WTC11 (cell line): ENCODE measurements around the gene TEKT1. TPM values are rescaled to one million over a fixed set of nuclear protein-coding genes. Genes with fewer than 3 reads are reported as not detected.

Experiments used
- ATAC-seq: fragments of 200-7000 bp; cut with Tn5 transposase; 2 replicates; pipeline ENCODE4 v1.10.0; 2021; ENCODE audit warnings: mild to moderate bottlenecking, moderate library complexity
- CTCF ChIA-PET: fragments of 300-600 bp; sonication (Branson Sonifier 250); formaldehyde crosslinking; loops from one replicate; lab custom pipeline; 2021; ENCODE audit warnings: antibody characterized with exemption; lab: Charles Lee
- POLR2A ChIA-PET: fragments of 350-600 bp; sonication (Branson Sonifier 250); formaldehyde crosslinking; loops from one replicate; lab custom pipeline; 2021; ENCODE audit warnings: antibody characterized with exemption; lab: Charles Lee
- DNase-seq: peaks from one replicate; pipeline ENCODE4 v3.0.0; 2021; ENCODE audit warnings: low spot score
- H3K27ac Mint-ChIP-seq: 2 replicates; pipeline ENCODE4 v1.8.0; 2021; ENCODE audit warnings: mixed read lengths
- H3K27me3 Mint-ChIP-seq: 2 replicates; pipeline ENCODE4 v1.8.0; 2021; ENCODE audit warnings: low read depth, mild to moderate bottlenecking, moderate library complexity, mixed read lengths
- H3K36me3 Mint-ChIP-seq: 2 replicates; pipeline ENCODE4 v1.8.0; 2021; ENCODE audit warnings: mixed read lengths
- H3K4me1 Mint-ChIP-seq: 2 replicates; pipeline ENCODE4 v1.8.0; 2022; ENCODE audit warnings: mixed read lengths
- H3K4me3 Mint-ChIP-seq: 2 replicates; pipeline ENCODE4 v1.8.0; 2021; ENCODE audit warnings: mild to moderate bottlenecking, moderate library complexity, mixed read lengths
- H3K9me3 Mint-ChIP-seq: 2 replicates; pipeline ENCODE4 v1.8.0; 2021; ENCODE audit warnings: mixed read lengths
- AFF4 ChIP-seq: sonication (generic); formaldehyde crosslinking; IDR thresholded peaks from 2 replicates; pipeline ENCODE4 v1.8.1; 2023; ENCODE audit warnings: mild to moderate bottlenecking, missing genetic modification reagents, borderline replicate concordance
- ATF2 ChIP-seq: sonication (generic); formaldehyde crosslinking; IDR thresholded peaks from 2 replicates; pipeline ENCODE4 v1.8.1; 2022; ENCODE audit warnings: low read depth, missing genetic modification reagents, borderline replicate concordance
- CREM ChIP-seq: sonication (generic); formaldehyde crosslinking; IDR thresholded peaks from 2 replicates; pipeline ENCODE4 v1.8.1; 2022; ENCODE audit warnings: mild to moderate bottlenecking, missing genetic modification reagents, moderate library complexity
- E2F4 ChIP-seq: sonication (generic); formaldehyde crosslinking; IDR thresholded peaks from 2 replicates; pipeline ENCODE4 v1.8.1; 2022; ENCODE audit warnings: low read depth, mild to moderate bottlenecking, moderate library complexity, missing genetic modification reagents, borderline replicate concordance
- EMX1 ChIP-seq: fragments of 250-450 bp; sonication (Bioruptor Pico); IDR thresholded peaks from 2 replicates; pipeline ENCODE4 v1.8.0; 2021; ENCODE audit warnings: mild to moderate bottlenecking
- FOXJ3 ChIP-seq: sonication (generic); formaldehyde crosslinking; IDR thresholded peaks from 2 replicates; pipeline ENCODE4 v1.9.0; 2021; ENCODE audit warnings: missing genetic modification reagents, mild to moderate bottlenecking, borderline replicate concordance
- HMGA2 ChIP-seq: fragments of 250-450 bp; sonication (Bioruptor Pico); IDR thresholded peaks from 2 replicates; pipeline ENCODE4 v1.4.0; 2021; ENCODE audit warnings: mild to moderate bottlenecking, moderate library complexity
- MYBL2 ChIP-seq: sonication (generic); formaldehyde crosslinking; IDR thresholded peaks from 2 replicates; pipeline ENCODE4 v1.8.1; 2023; ENCODE audit warnings: mild to moderate bottlenecking, moderate library complexity, missing genetic modification reagents
- NFATC4 ChIP-seq: fragments of 250-450 bp; sonication (Bioruptor Pico); IDR thresholded peaks from 2 replicates; pipeline ENCODE4 v1.9.0; 2021; ENCODE audit warnings: mild to moderate bottlenecking
- PRRX2 ChIP-seq: fragments of 250-450 bp; sonication (Bioruptor Pico); IDR thresholded peaks from 2 replicates; pipeline ENCODE4 v1.8.0; 2021; ENCODE audit warnings: mild to moderate bottlenecking
- RORB ChIP-seq: fragments of 250-450 bp; sonication (Bioruptor Pico); IDR thresholded peaks from 2 replicates; pipeline ENCODE4 v1.9.0; 2021; ENCODE audit warnings: mild to moderate bottlenecking
- SMAD4 ChIP-seq: sonication (generic); formaldehyde crosslinking; IDR thresholded peaks from 2 replicates; pipeline ENCODE4 v1.8.0; 2022; ENCODE audit warnings: mild to moderate bottlenecking, missing genetic modification reagents
- ZMAT4 ChIP-seq: fragments of 250-450 bp; sonication (Bioruptor Pico); IDR thresholded peaks from 2 replicates; pipeline ENCODE4 v1.9.0; 2021; ENCODE audit warnings: mild to moderate bottlenecking
- ZNF121 ChIP-seq: sonication (generic); formaldehyde crosslinking; IDR thresholded peaks from 2 replicates; pipeline ENCODE4 v1.8.0; 2023; ENCODE audit warnings: missing genetic modification reagents
- ZNF263 ChIP-seq: sonication (generic); formaldehyde crosslinking; IDR thresholded peaks from 2 replicates; pipeline ENCODE4 v1.8.1; 2022; ENCODE audit warnings: low read depth, mild to moderate bottlenecking, moderate library complexity, missing genetic modification reagents
- ZSCAN18 ChIP-seq: fragments of 250-450 bp; sonication (Bioruptor Pico); IDR thresholded peaks from 2 replicates; pipeline ENCODE4 v2.1.2; 2022; ENCODE audit warnings: mild to moderate bottlenecking, moderate library complexity
- total RNA-seq: library from RNA; stranded (reverse); gene quantifications from 3 replicates; pipeline ENCODE4 v1.2.3, GENCODE V29; 2021
- TF ChIP-seq, protein P1 (sequence below): fragments of 250-450 bp; sonication (Bioruptor Pico); conservative IDR thresholded peaks from 2 replicates; pipeline ENCODE4 v1.9.0; 2021; ENCODE audit warnings: mild to moderate bottlenecking
- TF ChIP-seq, protein P2 (sequence below): sonication (generic); formaldehyde crosslinking; IDR thresholded peaks from 2 replicates; pipeline ENCODE4 v1.8.1; 2022; ENCODE audit warnings: mild to moderate bottlenecking, moderate library complexity, missing genetic modification reagents
- TF ChIP-seq, protein P3 (sequence below): sonication (generic); formaldehyde crosslinking; IDR thresholded peaks from 2 replicates; pipeline ENCODE4 v1.8.0; 2023; ENCODE audit warnings: mild to moderate bottlenecking, missing genetic modification reagents

Gene TEKT1
- total RNA-seq, 1 experiment from 2014 or later = 0.37 TPM

- TF ChIP-seq, protein P1, sequence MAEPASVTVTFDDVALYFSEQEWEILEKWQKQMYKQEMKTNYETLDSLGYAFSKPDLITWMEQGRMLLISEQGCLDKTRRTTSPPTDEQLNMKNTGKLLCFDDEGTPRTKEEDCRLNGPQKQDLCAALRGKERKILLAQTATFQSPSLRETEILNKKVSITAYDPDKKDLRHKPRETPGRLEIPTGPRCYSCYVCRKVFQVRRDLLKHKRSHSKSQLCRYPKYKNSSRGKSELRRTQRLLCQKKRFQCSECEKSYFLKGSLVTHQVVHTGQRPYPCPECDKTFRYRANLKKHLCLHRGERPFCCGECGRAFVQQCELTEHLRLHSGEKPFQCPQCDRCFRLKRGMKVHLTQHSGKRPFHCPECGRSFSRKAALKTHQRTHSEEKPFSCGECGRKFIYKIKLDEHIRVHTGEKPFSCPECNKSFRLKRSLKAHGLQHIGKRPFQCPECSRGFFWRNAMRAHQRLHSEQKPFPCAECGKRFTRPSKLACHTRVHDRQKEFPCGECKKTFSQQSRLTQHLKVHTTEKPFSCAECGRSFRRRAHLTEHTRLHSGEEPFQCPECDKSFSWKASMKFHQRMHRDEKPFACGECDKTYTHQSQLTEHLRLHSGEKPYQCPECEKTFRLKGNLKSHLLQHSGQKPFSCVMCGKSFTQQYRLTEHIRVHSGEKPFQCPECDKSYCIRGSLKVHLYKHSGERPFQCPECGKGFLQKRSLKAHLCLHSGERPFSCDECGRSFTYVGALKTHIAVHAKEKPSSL (CRISPR knock-in tag) = no peak
- no peak for TF ChIP-seq HMGA2 (CRISPR knock-in tag)
- TF ChIP-seq ZNF263 (CRISPR knock-in tag) = no peak
- no peak for TF ChIP-seq MYBL2 (CRISPR knock-in tag)
- TF ChIP-seq AFF4 (CRISPR knock-in tag) = no peak
- no peak for TF ChIP-seq ZMAT4
- no peak for TF ChIP-seq EMX1 (CRISPR knock-in tag)
- TF ChIP-seq E2F4 (CRISPR knock-in tag) = no peak
These were observed 76.2 kb downstream of the TEKT1 start (continued) for GRCh38 chr17:6755281-6755680.

DNA sequence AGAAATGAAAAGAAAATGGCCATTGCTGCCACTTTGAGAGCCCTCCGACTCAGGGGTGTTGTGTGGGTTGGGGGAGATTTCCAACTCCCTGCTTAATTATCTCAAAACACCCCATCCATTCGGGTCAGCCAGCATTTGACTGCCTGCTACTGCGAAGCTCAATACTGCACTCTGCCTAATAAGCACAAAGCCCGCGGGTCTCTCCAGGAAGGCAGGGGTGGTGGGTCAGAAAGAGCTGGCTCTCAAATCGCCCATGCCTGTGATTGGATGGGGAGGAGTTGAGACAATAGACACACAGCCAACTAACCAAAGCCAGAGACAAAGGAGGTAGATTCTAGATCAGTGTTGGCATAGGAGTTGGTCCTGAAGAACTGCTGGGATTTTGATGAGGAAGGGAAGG lies 78.0 kb downstream of the TEKT1 start:
- ATAC-seq (no peak; the same call in 1 of the 2 replicates), DNase-seq (no peak)
- peaks cover 5% of the 10 kb centered on the region; the same call in 1 of the 2 replicates for H3K36me3 Mint-ChIP-seq
- H3K27ac Mint-ChIP-seq = no peak overlapping the region
- H3K27me3 Mint-ChIP-seq = no peaks in the 10 kb centered on the region
- peaks cover 34% of the 10 kb centered on the region for H3K4me1 Mint-ChIP-seq
- H3K4me3 Mint-ChIP-seq = no peak overlapping the region
- no peak for TF ChIP-seq RORB (CRISPR knock-in tag)
- no peak for TF ChIP-seq PRRX2 (CRISPR knock-in tag)
- no peak for TF ChIP-seq ZSCAN18 (CRISPR knock-in tag)
- no peak for TF ChIP-seq NFATC4 (CRISPR knock-in tag)
- no peak for TF ChIP-seq FOXJ3 (CRISPR knock-in tag)
- no peak for TF ChIP-seq SMAD4 (CRISPR knock-in tag)
- TF ChIP-seq CREM (CRISPR knock-in tag) = no peak
- TF ChIP-seq, protein P2, sequence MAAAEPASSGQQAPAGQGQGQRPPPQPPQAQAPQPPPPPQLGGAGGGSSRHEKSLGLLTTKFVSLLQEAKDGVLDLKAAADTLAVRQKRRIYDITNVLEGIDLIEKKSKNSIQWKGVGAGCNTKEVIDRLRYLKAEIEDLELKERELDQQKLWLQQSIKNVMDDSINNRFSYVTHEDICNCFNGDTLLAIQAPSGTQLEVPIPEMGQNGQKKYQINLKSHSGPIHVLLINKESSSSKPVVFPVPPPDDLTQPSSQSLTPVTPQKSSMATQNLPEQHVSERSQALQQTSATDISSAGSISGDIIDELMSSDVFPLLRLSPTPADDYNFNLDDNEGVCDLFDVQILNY (CRISPR knock-in tag) = no peak
- no peak for TF ChIP-seq ZNF121 (CRISPR knock-in tag)
- TF ChIP-seq, protein P3, sequence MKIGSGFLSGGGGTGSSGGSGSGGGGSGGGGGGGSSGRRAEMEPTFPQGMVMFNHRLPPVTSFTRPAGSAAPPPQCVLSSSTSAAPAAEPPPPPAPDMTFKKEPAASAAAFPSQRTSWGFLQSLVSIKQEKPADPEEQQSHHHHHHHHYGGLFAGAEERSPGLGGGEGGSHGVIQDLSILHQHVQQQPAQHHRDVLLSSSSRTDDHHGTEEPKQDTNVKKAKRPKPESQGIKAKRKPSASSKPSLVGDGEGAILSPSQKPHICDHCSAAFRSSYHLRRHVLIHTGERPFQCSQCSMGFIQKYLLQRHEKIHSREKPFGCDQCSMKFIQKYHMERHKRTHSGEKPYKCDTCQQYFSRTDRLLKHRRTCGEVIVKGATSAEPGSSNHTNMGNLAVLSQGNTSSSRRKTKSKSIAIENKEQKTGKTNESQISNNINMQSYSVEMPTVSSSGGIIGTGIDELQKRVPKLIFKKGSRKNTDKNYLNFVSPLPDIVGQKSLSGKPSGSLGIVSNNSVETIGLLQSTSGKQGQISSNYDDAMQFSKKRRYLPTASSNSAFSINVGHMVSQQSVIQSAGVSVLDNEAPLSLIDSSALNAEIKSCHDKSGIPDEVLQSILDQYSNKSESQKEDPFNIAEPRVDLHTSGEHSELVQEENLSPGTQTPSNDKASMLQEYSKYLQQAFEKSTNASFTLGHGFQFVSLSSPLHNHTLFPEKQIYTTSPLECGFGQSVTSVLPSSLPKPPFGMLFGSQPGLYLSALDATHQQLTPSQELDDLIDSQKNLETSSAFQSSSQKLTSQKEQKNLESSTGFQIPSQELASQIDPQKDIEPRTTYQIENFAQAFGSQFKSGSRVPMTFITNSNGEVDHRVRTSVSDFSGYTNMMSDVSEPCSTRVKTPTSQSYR = no peak
- TF ChIP-seq EMX1 (CRISPR knock-in tag) = no peak
- TF ChIP-seq ATF2 (CRISPR knock-in tag) = no peak
- H3K9me3 Mint-ChIP-seq = peaks cover 11% of the 10 kb centered on the region
- ChIA-PET CTCF (interaction anchor here (1.0 to 2.6 kb wide), 3 partner anchors 41 to 52 kb away, joined by 3 to 13 read pairs (median 3); partner anchors contain the start of gene SLC13A5), POLR2A (interaction anchor here (0.7 kb wide), 1 partner anchor 10 kb away, joined by 3 read pairs; no protein-coding TSS in a partner anchor)
